AG09309 (cell line): ENCODE data around the gene RBM20.

Source experiments
- DNase-seq: peaks from one replicate; pipeline ENCODE4 v3.0.0-alpha.2; 2010; ENCODE audit warnings: low read depth
- H3K4me3 ChIP-seq: 2 replicates; pipeline ENCODE4 v1.5.1; 2011; ENCODE audit warnings: mild to moderate bottlenecking, low read depth, low read length, moderate library complexity; ENCODE audit not compliant: control insufficient read depth
- TF ChIP-seq, protein P1 (sequence below): IDR thresholded peaks from 2 replicates; pipeline ENCODE4 v1.5.1; 2011; ENCODE audit warnings: mild to moderate bottlenecking, low read depth, low read length, inconsistent platforms; ENCODE audit not compliant: insufficient read depth, control insufficient read depth; ENCODE audit errors: missing control alignments

The RBM20 gene

DNA sequence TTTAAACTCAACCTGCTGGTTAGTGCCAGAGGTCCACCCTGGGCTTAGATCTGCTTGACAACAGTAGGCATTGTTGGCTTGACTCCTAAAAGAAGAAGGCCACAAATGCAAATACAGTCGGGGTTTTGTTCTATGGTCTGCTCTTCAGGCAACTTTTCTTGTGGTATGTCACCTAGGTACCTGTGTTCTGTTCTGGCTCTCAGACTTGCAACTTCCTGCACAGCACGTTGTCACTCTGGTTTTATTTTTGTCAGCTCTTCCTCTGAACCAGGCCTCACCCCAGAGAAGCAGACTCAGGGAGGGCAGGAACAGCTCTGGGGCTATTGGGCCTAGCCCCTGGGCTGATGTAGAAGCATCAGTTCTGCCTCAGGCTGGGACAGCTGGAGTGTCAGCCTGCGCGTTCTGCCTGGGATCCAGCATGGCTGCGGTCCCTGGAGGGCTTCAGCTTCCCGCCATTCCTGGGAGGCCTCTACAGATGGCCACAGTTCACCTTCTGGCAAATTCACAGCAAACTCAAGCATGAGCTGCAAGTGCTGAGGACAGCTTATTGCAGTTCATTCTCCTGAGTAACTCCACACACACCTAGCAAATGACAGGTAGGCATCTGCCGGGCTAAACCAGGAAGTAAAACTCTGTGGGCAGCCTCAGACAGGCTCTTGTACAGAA, 216.6 kb downstream of the RBM20 start:
- DNase-seq = no peak
- TF ChIP-seq, protein P1, sequence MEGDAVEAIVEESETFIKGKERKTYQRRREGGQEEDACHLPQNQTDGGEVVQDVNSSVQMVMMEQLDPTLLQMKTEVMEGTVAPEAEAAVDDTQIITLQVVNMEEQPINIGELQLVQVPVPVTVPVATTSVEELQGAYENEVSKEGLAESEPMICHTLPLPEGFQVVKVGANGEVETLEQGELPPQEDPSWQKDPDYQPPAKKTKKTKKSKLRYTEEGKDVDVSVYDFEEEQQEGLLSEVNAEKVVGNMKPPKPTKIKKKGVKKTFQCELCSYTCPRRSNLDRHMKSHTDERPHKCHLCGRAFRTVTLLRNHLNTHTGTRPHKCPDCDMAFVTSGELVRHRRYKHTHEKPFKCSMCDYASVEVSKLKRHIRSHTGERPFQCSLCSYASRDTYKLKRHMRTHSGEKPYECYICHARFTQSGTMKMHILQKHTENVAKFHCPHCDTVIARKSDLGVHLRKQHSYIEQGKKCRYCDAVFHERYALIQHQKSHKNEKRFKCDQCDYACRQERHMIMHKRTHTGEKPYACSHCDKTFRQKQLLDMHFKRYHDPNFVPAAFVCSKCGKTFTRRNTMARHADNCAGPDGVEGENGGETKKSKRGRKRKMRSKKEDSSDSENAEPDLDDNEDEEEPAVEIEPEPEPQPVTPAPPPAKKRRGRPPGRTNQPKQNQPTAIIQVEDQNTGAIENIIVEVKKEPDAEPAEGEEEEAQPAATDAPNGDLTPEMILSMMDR = no peak
- H3K4me3 ChIP-seq = no peak overlapping the region

DNA sequence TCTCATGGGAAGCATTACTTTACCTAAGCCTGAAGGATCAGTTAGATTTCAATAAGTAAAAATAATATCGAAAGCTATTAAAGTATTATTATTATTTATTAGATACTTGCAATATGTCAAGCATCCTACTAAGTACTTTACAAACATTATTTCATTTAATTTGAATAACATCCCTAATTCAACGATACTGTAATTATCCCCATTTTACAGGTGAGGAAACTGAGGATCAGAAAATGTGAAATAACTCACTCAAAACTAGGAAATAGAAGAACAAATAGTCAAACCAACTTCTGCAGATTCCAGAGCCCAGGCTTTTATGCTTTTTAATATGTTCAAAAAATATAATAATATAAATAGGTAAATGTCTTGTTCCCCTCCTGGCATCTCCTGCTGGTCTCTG, 217.3 kb downstream of the RBM20 start:
- TF ChIP-seq, protein P1 = no peak
- no peak for DNase-seq
- H3K4me3 ChIP-seq = no peak overlapping the region

DNA sequence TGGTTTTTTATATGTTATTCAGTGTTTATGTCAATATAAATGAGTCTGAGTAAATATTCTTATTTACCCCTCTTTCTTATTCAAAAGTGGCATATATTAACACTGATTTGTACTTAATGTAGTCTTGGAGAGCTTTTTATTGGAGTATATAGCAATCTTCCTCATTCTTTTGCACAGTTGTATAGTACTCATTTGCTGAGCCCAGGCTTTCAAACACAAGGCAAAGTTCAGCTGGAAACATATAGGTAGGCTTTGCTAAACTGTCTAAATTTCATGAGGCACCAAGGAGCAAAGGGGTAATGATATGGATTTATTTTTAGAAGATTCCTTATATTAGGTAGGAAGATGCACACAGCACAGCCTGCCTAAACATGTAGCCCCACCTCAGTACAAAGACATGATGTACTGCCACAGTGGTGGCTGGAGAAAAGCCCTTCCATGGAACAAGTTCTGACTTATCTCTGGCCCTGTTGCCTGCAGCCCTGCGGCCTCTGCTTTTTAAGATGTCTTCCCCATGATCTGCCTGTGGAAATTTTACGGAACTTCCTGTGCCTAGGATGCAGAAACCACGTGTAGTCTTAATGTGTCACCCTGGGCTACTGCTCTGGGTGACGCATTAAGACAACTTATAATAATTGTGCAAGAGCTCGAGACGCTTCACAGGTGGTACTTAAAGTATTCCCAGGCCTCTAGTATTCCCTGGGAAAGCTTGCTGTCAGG, 218.0 kb downstream of the RBM20 start:
- TF ChIP-seq, protein P1 = no peak
- DNase-seq = no peak
- no peak overlapping the region for H3K4me3 ChIP-seq

DNA sequence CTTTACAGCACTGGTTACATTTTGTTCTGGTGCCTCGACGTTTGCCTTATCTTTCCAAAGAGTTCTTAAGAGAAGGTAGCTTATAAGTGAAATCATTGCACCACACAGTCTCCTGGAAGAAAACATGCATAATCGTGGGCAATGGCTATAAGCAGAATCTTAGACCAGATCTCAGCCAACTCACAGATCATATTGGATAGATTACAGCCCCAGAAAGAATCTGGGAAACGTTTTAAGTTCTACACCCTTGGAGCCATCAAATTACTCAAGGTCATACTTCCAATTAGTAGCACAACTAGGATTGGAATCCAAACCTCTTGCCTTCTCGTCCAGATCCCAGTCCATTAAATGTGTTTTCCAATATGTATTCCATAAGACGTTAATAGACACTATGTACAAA, 218.8 kb downstream of the RBM20 start:
- no peak for DNase-seq
- no peak overlapping the region for H3K4me3 ChIP-seq
- TF ChIP-seq, protein P1 = no peak

DNA sequence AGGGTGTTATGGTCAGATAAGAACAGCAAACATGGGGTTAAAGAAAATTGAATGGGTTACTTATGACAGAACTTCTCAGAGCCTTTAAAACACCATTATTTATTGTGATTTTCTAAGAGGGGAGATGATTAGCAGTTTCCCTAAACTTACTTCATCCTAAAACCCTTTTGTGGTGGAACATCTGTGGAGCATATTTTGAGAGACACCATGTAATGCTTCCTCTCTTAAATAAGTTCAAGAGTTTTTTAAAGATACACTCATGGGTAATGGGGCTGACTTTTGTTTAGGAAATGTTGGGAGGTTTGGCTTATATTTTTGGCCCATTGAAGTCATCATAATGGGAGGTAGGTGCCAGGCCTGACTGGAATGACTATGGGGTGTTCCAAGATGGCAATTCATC, 219.2 kb downstream of the RBM20 start:
- no peak for DNase-seq
- TF ChIP-seq, protein P1 = no peak
- no peak overlapping the region for H3K4me3 ChIP-seq

DNA sequence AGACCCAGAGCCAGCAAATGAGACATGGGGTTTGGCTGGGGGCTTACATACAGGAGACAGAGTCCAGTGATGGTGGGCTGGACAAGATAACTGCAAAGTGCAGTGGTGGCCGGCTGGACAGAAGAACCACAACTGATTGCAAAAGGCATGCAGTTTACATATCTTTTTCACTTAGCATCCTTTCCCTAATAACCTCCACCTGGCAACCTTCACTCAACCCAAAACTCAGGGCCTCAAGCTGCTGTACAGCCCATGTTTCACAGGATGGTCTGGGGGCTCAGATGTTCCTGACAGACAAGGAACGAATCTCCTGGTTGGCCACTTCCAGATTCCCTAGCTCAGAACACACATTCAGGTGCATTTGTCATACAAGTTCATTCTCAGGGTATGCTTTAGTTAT, 219.8 kb downstream of the RBM20 start:
- no peak overlapping the region for H3K4me3 ChIP-seq
- TF ChIP-seq, protein P1 = no peak
- DNase-seq = no peak
